Panc1 (cell line): ENCODE results near the gene NOP56.

Experiments used
- TF ChIP-seq, protein P1 (sequence below): fragments of 450-650 bp; IDR thresholded peaks from 2 replicates; pipeline ENCODE4 v1.5.1; 2017; ENCODE audit warnings: mild to moderate bottlenecking
- TF ChIP-seq, protein P2 (sequence below), 2 experiments: IDR thresholded peaks; 2 replicates each; pipeline ENCODE4 v1.6.1; 2011 to 2012; ENCODE audit warnings: low read depth in 2 of 2, control low read depth in 1 of 2, low read length in 1 of 2, mild to moderate bottlenecking in 1 of 2, moderate library complexity in 1 of 2; ENCODE audit not compliant: insufficient read depth in 1 of 2

DNA sequence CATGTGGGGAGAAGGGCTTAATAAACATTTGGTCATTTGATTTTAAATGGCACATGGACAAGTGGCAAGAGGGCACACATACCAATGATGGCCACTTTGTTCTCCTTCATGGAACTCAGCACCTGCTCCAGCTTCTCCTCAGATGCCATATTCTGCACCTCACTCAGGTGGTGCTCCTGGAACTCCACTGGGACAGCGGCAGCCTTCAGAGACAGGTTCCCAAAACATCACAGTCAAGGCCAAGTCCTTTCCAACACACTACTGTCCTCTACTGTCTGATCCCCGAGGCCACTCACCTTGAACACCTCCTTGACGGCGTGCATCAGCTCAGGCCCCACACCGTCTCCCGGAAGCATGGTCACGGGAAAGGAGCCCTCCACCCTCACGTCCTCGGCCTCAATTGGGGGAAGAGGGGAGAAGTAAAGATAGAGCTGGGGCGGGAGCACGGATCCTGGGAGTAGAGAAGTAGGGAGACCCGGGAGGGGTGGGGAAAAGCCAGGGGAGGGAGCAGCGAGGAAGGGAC lies 11.0 kb downstream of the NOP56 start:
- TF ChIP-seq, protein P1, sequence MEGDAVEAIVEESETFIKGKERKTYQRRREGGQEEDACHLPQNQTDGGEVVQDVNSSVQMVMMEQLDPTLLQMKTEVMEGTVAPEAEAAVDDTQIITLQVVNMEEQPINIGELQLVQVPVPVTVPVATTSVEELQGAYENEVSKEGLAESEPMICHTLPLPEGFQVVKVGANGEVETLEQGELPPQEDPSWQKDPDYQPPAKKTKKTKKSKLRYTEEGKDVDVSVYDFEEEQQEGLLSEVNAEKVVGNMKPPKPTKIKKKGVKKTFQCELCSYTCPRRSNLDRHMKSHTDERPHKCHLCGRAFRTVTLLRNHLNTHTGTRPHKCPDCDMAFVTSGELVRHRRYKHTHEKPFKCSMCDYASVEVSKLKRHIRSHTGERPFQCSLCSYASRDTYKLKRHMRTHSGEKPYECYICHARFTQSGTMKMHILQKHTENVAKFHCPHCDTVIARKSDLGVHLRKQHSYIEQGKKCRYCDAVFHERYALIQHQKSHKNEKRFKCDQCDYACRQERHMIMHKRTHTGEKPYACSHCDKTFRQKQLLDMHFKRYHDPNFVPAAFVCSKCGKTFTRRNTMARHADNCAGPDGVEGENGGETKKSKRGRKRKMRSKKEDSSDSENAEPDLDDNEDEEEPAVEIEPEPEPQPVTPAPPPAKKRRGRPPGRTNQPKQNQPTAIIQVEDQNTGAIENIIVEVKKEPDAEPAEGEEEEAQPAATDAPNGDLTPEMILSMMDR = no peak
- TF ChIP-seq, protein P2, sequence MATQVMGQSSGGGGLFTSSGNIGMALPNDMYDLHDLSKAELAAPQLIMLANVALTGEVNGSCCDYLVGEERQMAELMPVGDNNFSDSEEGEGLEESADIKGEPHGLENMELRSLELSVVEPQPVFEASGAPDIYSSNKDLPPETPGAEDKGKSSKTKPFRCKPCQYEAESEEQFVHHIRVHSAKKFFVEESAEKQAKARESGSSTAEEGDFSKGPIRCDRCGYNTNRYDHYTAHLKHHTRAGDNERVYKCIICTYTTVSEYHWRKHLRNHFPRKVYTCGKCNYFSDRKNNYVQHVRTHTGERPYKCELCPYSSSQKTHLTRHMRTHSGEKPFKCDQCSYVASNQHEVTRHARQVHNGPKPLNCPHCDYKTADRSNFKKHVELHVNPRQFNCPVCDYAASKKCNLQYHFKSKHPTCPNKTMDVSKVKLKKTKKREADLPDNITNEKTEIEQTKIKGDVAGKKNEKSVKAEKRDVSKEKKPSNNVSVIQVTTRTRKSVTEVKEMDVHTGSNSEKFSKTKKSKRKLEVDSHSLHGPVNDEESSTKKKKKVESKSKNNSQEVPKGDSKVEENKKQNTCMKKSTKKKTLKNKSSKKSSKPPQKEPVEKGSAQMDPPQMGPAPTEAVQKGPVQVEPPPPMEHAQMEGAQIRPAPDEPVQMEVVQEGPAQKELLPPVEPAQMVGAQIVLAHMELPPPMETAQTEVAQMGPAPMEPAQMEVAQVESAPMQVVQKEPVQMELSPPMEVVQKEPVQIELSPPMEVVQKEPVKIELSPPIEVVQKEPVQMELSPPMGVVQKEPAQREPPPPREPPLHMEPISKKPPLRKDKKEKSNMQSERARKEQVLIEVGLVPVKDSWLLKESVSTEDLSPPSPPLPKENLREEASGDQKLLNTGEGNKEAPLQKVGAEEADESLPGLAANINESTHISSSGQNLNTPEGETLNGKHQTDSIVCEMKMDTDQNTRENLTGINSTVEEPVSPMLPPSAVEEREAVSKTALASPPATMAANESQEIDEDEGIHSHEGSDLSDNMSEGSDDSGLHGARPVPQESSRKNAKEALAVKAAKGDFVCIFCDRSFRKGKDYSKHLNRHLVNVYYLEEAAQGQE (IDR thresholded peaks at IDR 0.05; ENCODE audit: insufficient read depth in 1 of 2, low read depth in 2 of 2, low read length in 1 of 2) = no peak
